NCI-H2081 (cell line): Measurements from ENCODE around the gene AP4E1.
"Not testable (repeated sequence)": the region's sequence is repeated elsewhere in the genome, so short reads cannot be mapped to it uniquely, and the experiment has no call there.

ENCODE experiments used
- DNase-seq, 2 experiments: peaks; one replicate each; lab custom pipeline; 2025; lab: John Stamatoyannopoulos, UW

Gene AP4E1

GRCh38 chr15:51024735-51025453 is 116.4 kb downstream of the AP4E1 start:
- DNase-seq = no peak

GRCh38 chr15:51025454-51025846 is 117.0 kb downstream of the AP4E1 start:
- DNase-seq = no peak

- no peak for DNase-seq
Measured at GRCh38 chr15:51030649-51031316, 122.3 kb downstream of the AP4E1 start.

GRCh38 chr15:51037474-51037873 is 129.0 kb downstream of the AP4E1 start:
- DNase-seq = not testable (repeated sequence)

- peak in 1 of 2 experiments; percentile 12 for DNase-seq
Measured at GRCh38 chr15:51038162-51038973, 129.9 kb downstream of the AP4E1 start.

- no peak for DNase-seq
Measured at GRCh38 chr15:51038974-51039319, 130.5 kb downstream of the AP4E1 start.

- DNase-seq = no peak
Measured at GRCh38 chr15:51044037-51044727, 135.7 kb downstream of the AP4E1 start.

- DNase-seq = no peak
Measured at GRCh38 chr15:51046016-51046415, 137.5 kb downstream of the AP4E1 start.

GRCh38 chr15:51046799-51047449 is 138.4 kb downstream of the AP4E1 start:
- DNase-seq = no peak

- no peak for DNase-seq
Measured at GRCh38 chr15:51048308-51048707, 139.8 kb downstream of the AP4E1 start.

- no peak for DNase-seq
Measured at GRCh38 chr15:51049081-51049480, 140.6 kb downstream of the AP4E1 start.

GRCh38 chr15:51051776-51052175 is 143.3 kb downstream of the AP4E1 start:
- DNase-seq = no peak

GRCh38 chr15:51053571-51053970 is 145.1 kb downstream of the AP4E1 start:
- no peak for DNase-seq

- DNase-seq = no peak
Measured at GRCh38 chr15:51054535-51054934, 146.1 kb downstream of the AP4E1 start.
